HEK293 (cell line): ENCODE measurements around the gene PLD5.

Experiments used
- BCL11B ChIP-seq: fragments of 450-650 bp; formaldehyde crosslinking; IDR thresholded peaks from 2 replicates; pipeline ENCODE4 v1.5.1; 2016; ENCODE audit warnings: low read depth, missing biosample characterization, missing genetic modification characterization
- GLIS1 ChIP-seq: fragments of 450-650 bp; formaldehyde crosslinking; IDR thresholded peaks from 2 replicates; pipeline ENCODE4 v1.5.1; 2016; ENCODE audit warnings: missing biosample characterization, missing genetic modification characterization
- HOXC10 ChIP-seq: sonication (generic); formaldehyde crosslinking; IDR thresholded peaks from 2 replicates; pipeline ENCODE4 v1.8.1; 2023; ENCODE audit warnings: mild to moderate bottlenecking, missing genetic modification reagents
- ZBTB21 ChIP-seq: fragments of 450-650 bp; formaldehyde crosslinking; IDR thresholded peaks from 2 replicates; pipeline ENCODE4 v1.5.1; 2017; ENCODE audit warnings: missing biosample characterization, missing genetic modification characterization
- ZNF138 ChIP-seq: fragments of 450-650 bp; formaldehyde crosslinking; IDR thresholded peaks from 2 replicates; pipeline ENCODE4 v1.5.1; 2016; ENCODE audit warnings: missing biosample characterization, missing genetic modification characterization, borderline replicate concordance
- ZNF184 ChIP-seq: fragments of 450-650 bp; IDR thresholded peaks from 2 replicates; pipeline ENCODE4 v1.5.1; 2018; ENCODE audit warnings: missing biosample characterization, mild to moderate bottlenecking, missing genetic modification characterization
- ZNF366 ChIP-seq: fragments of 450-650 bp; formaldehyde crosslinking; conservative IDR thresholded peaks from 2 replicates; pipeline ENCODE4 v1.5.1; 2016; ENCODE audit warnings: missing biosample characterization, missing genetic modification characterization
- ZNF610 ChIP-seq: fragments of 450-650 bp; formaldehyde crosslinking; IDR thresholded peaks from 2 replicates; pipeline ENCODE4 v1.5.1; 2016; ENCODE audit warnings: missing biosample characterization, missing genetic modification characterization, borderline replicate concordance
- ZNF777 ChIP-seq: fragments of 450-650 bp; formaldehyde crosslinking; IDR thresholded peaks from 2 replicates; pipeline ENCODE4 v1.5.1; 2017; ENCODE audit warnings: missing biosample characterization, missing genetic modification characterization, borderline replicate concordance
- ZXDB ChIP-seq: fragments of 450-650 bp; formaldehyde crosslinking; IDR thresholded peaks from 2 replicates; pipeline ENCODE4 v1.5.1; 2016; ENCODE audit warnings: missing biosample characterization, missing genetic modification characterization
- TF ChIP-seq, protein P1 (sequence below): fragments of 450-650 bp; formaldehyde crosslinking; IDR thresholded peaks from 2 replicates; pipeline ENCODE4 v1.5.1; 2016; ENCODE audit warnings: missing biosample characterization, missing genetic modification characterization
- TF ChIP-seq, protein P2 (sequence below): fragments of 450-650 bp; IDR thresholded peaks from 2 replicates; pipeline ENCODE4 v1.5.1; 2018; ENCODE audit warnings: missing biosample characterization, mild to moderate bottlenecking, missing genetic modification characterization
- TF ChIP-seq, protein P3 (sequence below): fragments of 450-650 bp; formaldehyde crosslinking; IDR thresholded peaks from 2 replicates; pipeline ENCODE4 v1.5.1; 2016; ENCODE audit warnings: missing biosample characterization, missing genetic modification characterization

DNA sequence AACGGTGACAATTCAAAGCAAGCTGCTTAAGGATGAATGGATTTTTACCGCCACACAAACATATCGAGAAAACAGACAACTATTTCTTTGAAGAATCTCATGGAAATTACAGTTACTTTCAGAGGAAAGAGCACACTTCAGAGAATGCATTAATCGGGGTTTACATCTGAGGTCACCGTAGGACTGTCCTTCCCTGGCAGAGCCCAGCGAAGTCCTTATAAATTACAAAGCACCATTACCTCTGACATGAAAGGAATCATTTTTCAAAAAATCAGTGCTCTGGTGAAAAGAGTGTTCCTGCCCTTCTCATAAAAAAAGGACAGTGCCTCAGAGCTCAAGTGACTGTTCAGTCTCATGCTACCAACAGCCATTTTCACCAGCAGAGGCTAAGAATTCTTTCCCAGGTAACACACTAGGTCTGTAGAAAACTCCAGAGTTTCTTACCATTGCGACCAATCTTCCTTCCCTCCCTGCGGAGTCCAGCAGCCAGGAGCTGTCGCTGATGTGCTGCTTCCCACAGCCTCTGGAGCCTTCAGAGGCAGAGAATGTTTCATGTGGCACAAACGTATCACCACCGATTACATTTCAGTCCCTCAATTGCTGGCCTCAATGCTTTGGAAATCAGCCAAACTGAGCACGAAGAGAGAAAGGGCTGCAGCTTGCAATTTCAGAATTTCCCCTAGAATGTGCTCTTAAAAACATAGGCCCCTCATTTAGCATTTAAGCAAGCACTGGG, 75.4 kb downstream of the PLD5 start:
- no peak for TF ChIP-seq BCL11B (tag by site-specific recombination)
- no peak for TF ChIP-seq GLIS1
- TF ChIP-seq ZNF138 (tag by site-specific recombination): no peak
- TF ChIP-seq, protein P1, sequence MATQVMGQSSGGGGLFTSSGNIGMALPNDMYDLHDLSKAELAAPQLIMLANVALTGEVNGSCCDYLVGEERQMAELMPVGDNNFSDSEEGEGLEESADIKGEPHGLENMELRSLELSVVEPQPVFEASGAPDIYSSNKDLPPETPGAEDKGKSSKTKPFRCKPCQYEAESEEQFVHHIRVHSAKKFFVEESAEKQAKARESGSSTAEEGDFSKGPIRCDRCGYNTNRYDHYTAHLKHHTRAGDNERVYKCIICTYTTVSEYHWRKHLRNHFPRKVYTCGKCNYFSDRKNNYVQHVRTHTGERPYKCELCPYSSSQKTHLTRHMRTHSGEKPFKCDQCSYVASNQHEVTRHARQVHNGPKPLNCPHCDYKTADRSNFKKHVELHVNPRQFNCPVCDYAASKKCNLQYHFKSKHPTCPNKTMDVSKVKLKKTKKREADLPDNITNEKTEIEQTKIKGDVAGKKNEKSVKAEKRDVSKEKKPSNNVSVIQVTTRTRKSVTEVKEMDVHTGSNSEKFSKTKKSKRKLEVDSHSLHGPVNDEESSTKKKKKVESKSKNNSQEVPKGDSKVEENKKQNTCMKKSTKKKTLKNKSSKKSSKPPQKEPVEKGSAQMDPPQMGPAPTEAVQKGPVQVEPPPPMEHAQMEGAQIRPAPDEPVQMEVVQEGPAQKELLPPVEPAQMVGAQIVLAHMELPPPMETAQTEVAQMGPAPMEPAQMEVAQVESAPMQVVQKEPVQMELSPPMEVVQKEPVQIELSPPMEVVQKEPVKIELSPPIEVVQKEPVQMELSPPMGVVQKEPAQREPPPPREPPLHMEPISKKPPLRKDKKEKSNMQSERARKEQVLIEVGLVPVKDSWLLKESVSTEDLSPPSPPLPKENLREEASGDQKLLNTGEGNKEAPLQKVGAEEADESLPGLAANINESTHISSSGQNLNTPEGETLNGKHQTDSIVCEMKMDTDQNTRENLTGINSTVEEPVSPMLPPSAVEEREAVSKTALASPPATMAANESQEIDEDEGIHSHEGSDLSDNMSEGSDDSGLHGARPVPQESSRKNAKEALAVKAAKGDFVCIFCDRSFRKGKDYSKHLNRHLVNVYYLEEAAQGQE (tag by site-specific recombination): no peak
- no peak for TF ChIP-seq ZNF610
- TF ChIP-seq, protein P2, sequence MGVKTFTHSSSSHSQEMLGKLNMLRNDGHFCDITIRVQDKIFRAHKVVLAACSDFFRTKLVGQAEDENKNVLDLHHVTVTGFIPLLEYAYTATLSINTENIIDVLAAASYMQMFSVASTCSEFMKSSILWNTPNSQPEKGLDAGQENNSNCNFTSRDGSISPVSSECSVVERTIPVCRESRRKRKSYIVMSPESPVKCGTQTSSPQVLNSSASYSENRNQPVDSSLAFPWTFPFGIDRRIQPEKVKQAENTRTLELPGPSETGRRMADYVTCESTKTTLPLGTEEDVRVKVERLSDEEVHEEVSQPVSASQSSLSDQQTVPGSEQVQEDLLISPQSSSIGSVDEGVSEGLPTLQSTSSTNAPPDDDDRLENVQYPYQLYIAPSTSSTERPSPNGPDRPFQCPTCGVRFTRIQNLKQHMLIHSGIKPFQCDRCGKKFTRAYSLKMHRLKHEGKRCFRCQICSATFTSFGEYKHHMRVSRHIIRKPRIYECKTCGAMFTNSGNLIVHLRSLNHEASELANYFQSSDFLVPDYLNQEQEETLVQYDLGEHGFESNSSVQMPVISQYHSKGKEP: no peak
- TF ChIP-seq, protein P3, sequence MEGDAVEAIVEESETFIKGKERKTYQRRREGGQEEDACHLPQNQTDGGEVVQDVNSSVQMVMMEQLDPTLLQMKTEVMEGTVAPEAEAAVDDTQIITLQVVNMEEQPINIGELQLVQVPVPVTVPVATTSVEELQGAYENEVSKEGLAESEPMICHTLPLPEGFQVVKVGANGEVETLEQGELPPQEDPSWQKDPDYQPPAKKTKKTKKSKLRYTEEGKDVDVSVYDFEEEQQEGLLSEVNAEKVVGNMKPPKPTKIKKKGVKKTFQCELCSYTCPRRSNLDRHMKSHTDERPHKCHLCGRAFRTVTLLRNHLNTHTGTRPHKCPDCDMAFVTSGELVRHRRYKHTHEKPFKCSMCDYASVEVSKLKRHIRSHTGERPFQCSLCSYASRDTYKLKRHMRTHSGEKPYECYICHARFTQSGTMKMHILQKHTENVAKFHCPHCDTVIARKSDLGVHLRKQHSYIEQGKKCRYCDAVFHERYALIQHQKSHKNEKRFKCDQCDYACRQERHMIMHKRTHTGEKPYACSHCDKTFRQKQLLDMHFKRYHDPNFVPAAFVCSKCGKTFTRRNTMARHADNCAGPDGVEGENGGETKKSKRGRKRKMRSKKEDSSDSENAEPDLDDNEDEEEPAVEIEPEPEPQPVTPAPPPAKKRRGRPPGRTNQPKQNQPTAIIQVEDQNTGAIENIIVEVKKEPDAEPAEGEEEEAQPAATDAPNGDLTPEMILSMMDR (tag by site-specific recombination): no peak
- no peak for TF ChIP-seq ZBTB21 (tag by site-specific recombination)
- no peak for TF ChIP-seq ZNF184 (tag by site-specific recombination)
- no peak for TF ChIP-seq ZNF366
- no peak for TF ChIP-seq ZXDB
- TF ChIP-seq HOXC10: no peak
- TF ChIP-seq ZNF777 (tag by site-specific recombination): no peak
